SU-DHL-6 (cell line): ENCODE data around the gene RASSF4.

ENCODE experiments used
- H2AFZ ChIP-seq: fragments of 200-600 bp; sonication (generic); 2 replicates; pipeline ENCODE4 v1.6.1; 2014; ENCODE audit warnings: low read depth, mild to moderate bottlenecking, moderate library complexity, mixed read lengths, antibody characterized with exemption, low read length; ENCODE audit not compliant: severe bottlenecking
- H3F3A ChIP-seq: fragments of 200-600 bp; shearing (Covaris generic); 2 replicates; pipeline ENCODE4 v1.6.0; 2016; ENCODE audit warnings: antibody characterized with exemption, mild to moderate bottlenecking; ENCODE audit not compliant: insufficient read depth
- H3K27ac ChIP-seq: fragments of 200-600 bp; sonication (generic); 2 replicates; pipeline ENCODE4 v1.5.1; 2016; ENCODE audit warnings: low read depth, mild to moderate bottlenecking, low read length, moderate library complexity, mixed read lengths
- H3K27me3 ChIP-seq: fragments of 200-600 bp; sonication (generic), shearing (Covaris generic); 2 replicates; pipeline ENCODE4 v1.6.0; 2014; ENCODE audit warnings: mild to moderate bottlenecking, low read length
- H3K36me3 ChIP-seq: fragments of 200-600 bp; sonication (generic); 2 replicates; pipeline ENCODE4 v1.6.1; 2014; ENCODE audit warnings: mild to moderate bottlenecking, low read length, mixed read lengths
- H3K4me2 ChIP-seq: fragments of 300-600, 200-600 bp; shearing (Covaris generic), sonication (generic); 2 replicates; pipeline ENCODE4 v1.6.0; 2014; ENCODE audit warnings: low read length, low read depth, mild to moderate bottlenecking; ENCODE audit not compliant: poor library complexity, severe bottlenecking
- H3K4me3 ChIP-seq: fragments of 200-600 bp; sonication (generic); 2 replicates; pipeline ENCODE4 v1.5.1; 2014; ENCODE audit warnings: antibody characterized with exemption, low read length, mild to moderate bottlenecking, mixed read lengths; ENCODE audit not compliant: insufficient read depth, poor library complexity, severe bottlenecking
- H3K79me2 ChIP-seq: fragments of 200-600 bp; sonication (generic); 2 replicates; pipeline ENCODE4 v1.6.1; 2014; ENCODE audit warnings: mild to moderate bottlenecking, low read length, moderate library complexity; ENCODE audit not compliant: insufficient read depth
- H3K9ac ChIP-seq: fragments of 200-600 bp; sonication (generic); 2 replicates; pipeline ENCODE4 v1.7.0; 2014; ENCODE audit warnings: mild to moderate bottlenecking, low read length
- H3K9me2 ChIP-seq: fragments of 200-600 bp; sonication (generic); replicated peaks from 2 replicates; pipeline ENCODE4 v1.6.1; 2014; ENCODE audit warnings: low read length; ENCODE audit not compliant: insufficient read depth
- H3K9me3 ChIP-seq: fragments of 200-600 bp; sonication (generic); 2 replicates; pipeline ENCODE4 v1.6.1; 2014; ENCODE audit warnings: low read length, mixed read lengths; ENCODE audit not compliant: insufficient read depth
- H4K20me1 ChIP-seq: fragments of 200-600 bp; sonication (generic); 2 replicates; pipeline ENCODE4 v1.6.1; 2014; ENCODE audit warnings: low read depth, mild to moderate bottlenecking, antibody characterized with exemption, low read length, moderate library complexity, mixed read lengths
- EZH2phosphoT487 ChIP-seq: fragments of 200-600 bp; sonication (generic), shearing (Covaris generic); conservative IDR thresholded peaks from 2 replicates; pipeline ENCODE4 v1.6.1; 2018; ENCODE audit warnings: mild to moderate bottlenecking, antibody characterized with exemption, low read length, moderate library complexity, mixed read lengths
- TF ChIP-seq, protein P1 (sequence below): fragments of 200-600 bp; sonication (generic); IDR thresholded peaks from one replicate; pipeline ENCODE4 v1.5.1; 2017; ENCODE audit warnings: antibody characterized with exemption, mild to moderate bottlenecking, low read length, moderate library complexity; ENCODE audit not compliant: insufficient read depth, poor library complexity, severe bottlenecking

Gene RASSF4

DNA sequence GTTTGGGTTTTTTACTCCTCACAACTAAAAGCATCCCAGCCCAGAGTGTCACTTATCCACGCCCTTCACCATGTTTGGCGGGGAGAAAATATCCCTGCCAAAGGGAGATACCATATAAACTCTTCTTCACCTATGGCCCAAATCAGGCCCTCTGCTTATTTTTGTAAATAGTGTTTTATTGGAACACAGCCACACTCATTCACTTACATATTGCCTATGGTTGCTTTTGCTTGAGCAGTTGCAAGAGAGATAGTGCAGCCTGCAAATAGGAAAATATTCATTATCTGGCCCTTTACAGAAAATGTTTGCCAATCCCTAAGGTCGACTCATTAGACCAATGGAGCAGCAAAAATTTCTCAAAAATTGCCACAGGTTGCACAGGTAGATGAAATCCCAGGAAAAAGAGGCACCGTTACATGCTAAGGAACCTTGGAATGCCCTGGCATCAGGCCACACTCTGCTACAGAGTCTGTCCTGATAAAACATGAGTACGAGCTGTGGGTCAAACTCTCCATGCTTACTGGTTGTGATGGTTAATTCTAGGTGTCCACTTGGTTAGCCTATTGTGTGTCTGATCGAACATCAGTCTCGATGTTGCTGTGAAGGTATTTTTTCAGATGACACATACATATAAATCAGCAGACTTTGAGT, 7.9 kb upstream of the RASSF4 start:
- no peaks in the 10 kb centered on the region for H3K36me3 ChIP-seq
- H3F3A ChIP-seq = no peaks in the 10 kb centered on the region
- no peak for TF ChIP-seq EZH2phosphoT487
- TF ChIP-seq, protein P1, sequence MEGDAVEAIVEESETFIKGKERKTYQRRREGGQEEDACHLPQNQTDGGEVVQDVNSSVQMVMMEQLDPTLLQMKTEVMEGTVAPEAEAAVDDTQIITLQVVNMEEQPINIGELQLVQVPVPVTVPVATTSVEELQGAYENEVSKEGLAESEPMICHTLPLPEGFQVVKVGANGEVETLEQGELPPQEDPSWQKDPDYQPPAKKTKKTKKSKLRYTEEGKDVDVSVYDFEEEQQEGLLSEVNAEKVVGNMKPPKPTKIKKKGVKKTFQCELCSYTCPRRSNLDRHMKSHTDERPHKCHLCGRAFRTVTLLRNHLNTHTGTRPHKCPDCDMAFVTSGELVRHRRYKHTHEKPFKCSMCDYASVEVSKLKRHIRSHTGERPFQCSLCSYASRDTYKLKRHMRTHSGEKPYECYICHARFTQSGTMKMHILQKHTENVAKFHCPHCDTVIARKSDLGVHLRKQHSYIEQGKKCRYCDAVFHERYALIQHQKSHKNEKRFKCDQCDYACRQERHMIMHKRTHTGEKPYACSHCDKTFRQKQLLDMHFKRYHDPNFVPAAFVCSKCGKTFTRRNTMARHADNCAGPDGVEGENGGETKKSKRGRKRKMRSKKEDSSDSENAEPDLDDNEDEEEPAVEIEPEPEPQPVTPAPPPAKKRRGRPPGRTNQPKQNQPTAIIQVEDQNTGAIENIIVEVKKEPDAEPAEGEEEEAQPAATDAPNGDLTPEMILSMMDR = no peak
- H3K9me3 ChIP-seq = no peaks in the 10 kb centered on the region
- no peaks in the 10 kb centered on the region for H3K27me3 ChIP-seq
- no peak overlapping the region for H3K27ac ChIP-seq
- no peaks in the 10 kb centered on the region for H3K79me2 ChIP-seq
- H3K9ac ChIP-seq = no peak overlapping the region
- no peak overlapping the region for H3K4me3 ChIP-seq
- H3K4me2 ChIP-seq = no peak overlapping the region
- no peak overlapping the region for H2AFZ ChIP-seq
- no peaks in the 10 kb centered on the region for H3K9me2 ChIP-seq
- no peaks in the 10 kb centered on the region for H4K20me1 ChIP-seq

DNA sequence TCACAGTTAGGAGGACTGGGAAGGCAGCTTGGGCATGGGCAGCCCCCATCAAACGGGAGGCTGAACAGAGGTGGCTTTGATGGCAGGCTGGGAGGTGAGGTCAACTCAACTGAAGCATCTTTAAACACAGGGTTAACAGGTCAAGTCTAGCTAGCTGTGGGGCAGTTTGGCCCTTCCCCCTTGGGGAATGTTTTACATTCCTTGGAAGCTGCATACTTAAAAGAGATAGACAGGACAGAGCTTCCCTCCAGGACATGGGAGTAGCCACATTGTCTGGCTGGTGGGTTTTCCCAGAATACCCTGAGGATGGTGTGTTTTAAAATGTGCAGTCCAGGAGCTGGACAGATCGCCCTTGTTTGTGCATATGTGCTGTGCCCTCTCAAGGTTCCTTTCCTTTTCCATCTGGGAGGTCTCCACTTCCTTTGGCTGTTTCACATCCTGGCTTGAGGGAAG, 6.8 kb upstream of the RASSF4 start:
- TF ChIP-seq EZH2phosphoT487 = no peak
- TF ChIP-seq, protein P1 = no peak
- Histone ChIP-seq H2AFZ (no peak overlapping the region), H3K9me2 (no peaks in the 10 kb centered on the region), H3K79me2 (no peaks in the 10 kb centered on the region), H4K20me1 (no peaks in the 10 kb centered on the region), H3K4me2 (no peak overlapping the region), H3K9me3 (no peaks in the 10 kb centered on the region), H3K27ac (no peak overlapping the region), H3F3A (no peaks in the 10 kb centered on the region), H3K9ac (no peak overlapping the region), H3K36me3 (no peaks in the 10 kb centered on the region), H3K27me3 (no peaks in the 10 kb centered on the region), H3K4me3 (no peak overlapping the region)

DNA sequence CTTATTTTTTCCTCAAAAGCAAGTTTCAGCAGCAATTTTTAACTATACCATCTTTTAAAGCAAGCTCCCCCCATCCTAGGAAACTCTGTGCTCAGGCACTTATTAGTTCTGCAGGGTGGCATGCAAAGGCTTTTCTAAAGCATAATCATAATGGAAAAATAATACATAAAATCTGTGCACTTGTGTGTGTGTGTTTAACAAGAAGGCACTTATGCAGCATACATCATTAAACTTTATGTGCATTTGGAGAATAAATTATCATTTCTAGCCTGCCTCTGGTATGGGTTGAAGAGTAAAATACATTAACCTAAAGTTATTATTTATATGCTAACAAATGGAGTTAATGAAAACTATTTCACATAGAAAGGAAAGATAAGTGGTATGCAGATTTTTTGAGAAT, 5.6 kb upstream of the RASSF4 start:
- Histone ChIP-seq H4K20me1 (no peaks in the 10 kb centered on the region), H3K36me3 (no peaks in the 10 kb centered on the region), H2AFZ (no peak overlapping the region), H3K9ac (no peak overlapping the region), H3K4me2 (no peak overlapping the region), H3K4me3 (no peak overlapping the region), H3K9me2 (no peaks in the 10 kb centered on the region), H3K79me2 (no peaks in the 10 kb centered on the region), H3K9me3 (no peaks in the 10 kb centered on the region), H3F3A (no peaks in the 10 kb centered on the region), H3K27me3 (no peaks in the 10 kb centered on the region), H3K27ac (no peak overlapping the region)
- TF ChIP-seq, protein P1 = no peak
- no peak for TF ChIP-seq EZH2phosphoT487
